GM19351 (cell line): ENCODE results near the gene GOLT1A.

Source experiments
- ATAC-seq: cut with Tn5 transposase; IDR thresholded peaks from one replicate; pipeline ENCODE4 v1.9.1; 2021; ENCODE audit warnings: mild to moderate bottlenecking, moderate library complexity; ENCODE audit not compliant: unreplicated experiment

Gene GOLT1A

DNA sequence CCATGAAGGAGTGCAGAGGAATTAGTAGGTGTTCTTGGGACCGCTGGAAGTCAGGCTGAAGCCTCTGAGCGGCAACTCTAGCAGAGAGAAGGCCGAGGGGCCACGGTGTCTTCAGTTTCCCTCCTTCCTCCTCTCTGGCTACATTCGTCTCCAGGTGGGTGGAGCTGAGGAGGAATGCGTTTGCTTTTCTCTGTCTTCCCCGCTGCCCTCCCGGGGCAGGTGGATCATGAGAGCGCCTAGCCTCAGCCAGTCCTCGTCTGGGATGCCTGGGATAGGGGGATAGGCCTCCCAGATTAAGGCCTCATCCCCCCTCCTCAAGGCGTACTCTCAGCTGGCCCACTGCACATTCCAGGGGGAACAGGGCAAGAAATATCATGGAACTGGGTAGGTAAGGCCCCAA, 7.5 kb upstream of the GOLT1A start:
- no peak for ATAC-seq

DNA sequence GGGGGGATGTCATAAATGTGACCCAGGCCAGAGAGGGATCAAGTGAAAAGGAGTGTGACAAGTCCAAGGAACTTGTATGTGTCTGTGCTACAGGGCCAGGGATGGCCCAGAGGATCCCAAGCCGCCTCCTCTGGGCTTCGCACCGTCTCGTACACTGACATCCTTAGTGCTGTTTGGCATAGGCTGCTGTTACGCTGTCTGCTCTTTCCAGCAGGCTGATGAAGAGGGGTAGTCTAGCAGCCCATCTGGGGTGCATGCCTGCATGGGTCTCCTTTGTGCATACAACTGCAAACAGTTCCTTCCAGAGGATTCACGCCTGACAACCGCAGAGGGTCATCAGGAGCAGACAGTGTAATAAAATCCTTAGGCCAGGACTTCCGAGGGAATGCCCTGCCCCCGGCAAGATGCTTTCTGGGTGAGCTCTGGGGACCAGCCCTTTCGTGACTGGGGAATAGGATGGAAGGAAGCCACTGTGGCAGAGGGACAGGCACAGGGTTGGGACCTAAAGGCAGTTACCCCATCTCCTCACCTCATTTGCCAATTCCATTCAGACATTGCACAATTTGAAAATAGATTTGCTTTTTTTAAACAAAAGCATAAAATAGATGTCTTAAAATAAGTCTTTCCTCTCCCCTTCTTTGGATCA, 6.3 kb upstream of the GOLT1A start:
- no peak for ATAC-seq

DNA sequence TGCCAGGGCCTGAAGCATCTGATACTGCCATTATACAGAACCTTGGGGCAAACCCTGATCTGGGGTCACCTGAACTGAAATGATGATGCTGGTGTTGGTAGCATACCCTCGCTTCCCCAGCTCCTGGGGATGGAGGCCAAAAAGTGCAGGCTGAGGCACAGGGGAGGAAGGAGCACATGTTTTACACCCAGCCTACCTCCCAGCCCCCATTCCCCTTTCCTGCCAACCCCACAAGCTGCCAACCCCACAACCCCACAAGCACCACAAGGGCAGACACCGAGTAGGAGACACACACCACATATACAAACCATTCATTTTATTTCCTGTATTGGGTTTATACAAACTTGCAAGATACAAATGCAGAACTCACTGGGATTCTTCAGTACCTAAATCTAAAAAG, 4.8 kb upstream of the GOLT1A start:
- ATAC-seq, result no peak

DNA sequence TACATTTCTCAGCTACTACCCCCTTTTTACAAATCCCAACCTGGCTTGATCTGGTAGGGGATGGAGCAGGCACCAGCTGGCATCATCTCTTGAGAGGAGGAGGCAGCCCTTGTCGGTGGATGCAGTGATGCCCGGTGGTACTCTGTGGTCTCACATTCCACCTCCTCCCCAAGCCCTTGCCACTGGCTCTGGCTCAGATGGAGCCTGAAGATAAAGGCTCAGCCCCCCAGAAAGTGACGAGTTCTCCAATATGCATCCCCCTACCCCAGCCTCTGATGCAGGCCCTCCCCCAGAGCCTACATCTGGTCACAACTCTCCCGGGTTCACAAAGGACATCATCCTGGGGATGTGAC, 3.8 kb upstream of the GOLT1A start:
- ATAC-seq, result no peak

DNA sequence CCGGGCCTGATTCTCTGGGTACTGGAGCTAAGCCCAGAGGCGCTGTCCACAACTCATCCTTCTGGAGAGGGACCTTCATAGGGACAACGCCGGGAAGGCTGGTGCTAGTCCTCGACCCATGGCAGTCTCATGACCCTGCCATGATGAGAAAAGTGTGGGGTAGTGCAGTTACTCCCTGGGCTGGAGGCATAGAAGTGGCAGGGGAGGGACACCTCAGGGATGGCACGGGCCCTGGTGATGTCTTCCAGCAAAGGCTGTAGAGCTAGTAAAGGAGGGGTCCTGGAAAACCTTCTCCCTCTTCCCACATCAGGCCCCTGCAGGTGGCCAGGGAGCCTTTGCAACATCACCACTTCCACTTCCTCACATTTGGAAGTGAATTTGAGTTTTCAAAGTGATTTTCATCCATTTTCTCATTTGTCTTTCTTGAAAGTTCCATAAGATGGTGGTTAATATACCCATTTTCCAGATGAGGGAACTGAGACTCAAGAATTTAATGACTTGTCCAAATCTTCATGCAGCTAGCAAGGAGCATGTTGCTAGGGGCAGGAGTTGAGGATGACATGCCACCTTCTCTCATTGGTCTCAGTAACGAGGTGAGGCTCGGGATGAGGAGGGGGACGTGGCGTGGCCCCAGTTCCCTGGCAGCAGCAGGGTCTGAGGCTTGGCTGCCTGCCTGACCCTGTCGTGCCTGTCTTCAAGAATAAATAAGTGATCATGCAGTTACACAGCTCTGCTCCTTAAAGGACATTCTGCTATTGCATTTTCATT, 3.3 kb upstream of the GOLT1A start:
- ATAC-seq, result no peak

DNA sequence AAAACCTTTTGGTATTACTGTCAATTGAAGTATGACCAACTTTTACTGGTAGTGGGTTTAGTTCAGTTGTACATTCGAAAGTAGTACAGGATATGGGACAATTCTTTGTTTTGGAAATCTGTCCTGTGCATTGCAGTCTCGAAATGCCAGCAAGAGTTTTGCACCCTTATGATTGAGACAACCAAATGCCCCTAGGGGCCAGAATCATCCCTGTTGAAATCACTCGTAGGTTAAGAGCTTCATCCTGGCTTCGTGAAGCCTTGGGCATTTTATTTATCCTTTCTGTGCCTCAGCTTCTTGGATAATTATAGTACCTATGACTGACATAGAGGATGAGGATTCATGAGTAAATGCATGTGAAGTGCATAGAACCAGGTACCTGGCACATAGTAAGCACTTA, 2.4 kb upstream of the GOLT1A start:
- ATAC-seq, result no peak

DNA sequence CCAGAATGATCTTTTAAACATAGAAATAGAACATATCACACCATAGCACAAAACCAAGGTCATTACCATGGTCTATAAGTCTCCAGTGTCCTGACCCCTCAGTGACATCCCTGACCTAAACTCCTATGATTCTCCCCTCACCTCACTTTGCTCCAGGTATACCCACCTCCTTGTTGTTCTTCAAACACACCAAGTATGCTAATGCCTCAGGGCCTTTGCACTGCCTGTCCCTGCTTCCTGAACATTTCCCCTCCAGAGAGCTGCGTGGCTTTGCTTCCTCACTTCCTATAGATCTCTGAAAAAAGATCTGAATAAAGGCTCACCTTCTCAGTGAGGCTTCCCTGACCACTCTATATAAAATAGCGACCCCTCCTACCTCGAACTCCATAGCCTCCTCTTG, 1.1 kb downstream of the GOLT1A start:
- ATAC-seq, result no peak

DNA sequence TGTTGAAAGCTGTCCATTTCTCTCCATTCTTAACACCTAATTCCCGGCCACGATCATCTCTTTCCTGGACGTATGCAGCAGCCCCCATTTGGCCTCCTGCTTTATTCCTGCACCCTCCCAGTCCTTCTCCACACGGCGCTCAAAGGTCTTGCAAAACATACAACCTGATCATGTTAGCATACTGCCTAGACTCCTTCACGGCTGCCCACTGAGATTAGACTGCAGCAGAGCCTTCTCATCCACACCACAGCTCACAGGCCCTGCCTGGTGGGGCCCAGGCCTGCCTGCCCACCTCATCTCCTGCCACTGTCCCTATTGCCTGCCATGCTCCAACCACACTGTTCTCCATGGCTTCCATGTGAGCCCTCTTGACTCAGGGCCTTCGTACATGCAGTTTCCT, 2.7 kb downstream of the GOLT1A start:
- no peak for ATAC-seq

DNA sequence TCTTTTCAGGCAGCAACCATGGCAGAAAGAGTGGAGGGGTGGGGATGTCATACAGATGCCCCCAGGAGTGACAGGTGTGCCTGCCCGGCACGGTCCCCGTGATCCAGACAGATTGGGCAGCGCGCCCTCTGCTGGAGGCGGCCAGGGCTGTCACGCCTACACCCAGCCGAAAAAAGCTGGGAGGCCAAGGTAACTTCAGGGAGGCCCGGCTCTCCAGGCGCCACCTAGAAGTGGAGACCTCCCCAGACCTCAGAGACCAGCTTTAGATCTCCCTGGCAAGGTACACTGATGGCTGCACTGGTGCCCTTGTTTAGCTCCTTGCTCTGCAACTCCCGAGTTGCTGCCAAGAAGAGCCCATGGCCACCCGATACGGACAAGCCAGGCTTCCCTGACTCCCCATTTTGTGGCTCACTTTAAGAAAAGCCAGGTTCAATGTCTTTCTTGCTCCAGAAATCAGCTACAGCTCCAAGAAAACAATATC, 6.6 kb downstream of the GOLT1A start:
- ATAC-seq, result no peak

DNA sequence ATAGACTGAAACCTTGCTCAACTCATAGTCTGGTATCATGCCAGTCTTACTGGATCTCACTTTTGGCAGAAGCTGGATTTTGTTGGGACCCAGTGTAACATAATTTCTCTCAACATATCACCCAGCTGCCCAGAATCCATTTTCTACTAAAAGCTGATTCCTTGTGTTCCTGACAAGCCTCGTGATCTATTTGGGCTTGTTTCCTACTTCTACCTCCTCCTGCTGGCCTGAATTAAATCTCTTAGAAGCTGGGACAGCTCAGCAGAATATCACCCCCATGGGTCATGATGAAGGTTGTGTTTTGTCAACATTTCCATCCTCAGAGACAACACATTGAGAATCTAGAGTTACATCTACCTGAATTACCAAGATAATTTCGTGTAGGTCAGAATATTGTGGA, 7.7 kb downstream of the GOLT1A start:
- ATAC-seq, result no peak

DNA sequence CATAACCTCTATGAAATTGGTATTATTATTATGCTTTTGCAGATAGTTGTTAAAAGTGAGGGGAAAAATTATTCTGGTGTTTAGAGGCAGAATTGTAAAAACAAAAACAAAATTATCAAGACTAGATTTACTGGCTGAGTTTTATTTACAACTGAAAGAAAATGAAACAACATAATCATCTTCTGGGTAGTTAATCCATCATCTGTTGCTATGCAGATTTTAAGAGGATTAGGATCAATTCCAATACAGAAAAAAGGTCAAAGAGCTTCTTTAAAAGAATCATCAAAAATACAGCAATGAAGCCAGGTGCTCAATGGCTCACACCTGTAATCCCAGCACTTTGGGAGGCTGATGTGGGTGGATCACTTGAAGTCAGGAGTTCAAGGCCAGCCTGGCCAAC, 8.3 kb downstream of the GOLT1A start:
- no peak for ATAC-seq

DNA sequence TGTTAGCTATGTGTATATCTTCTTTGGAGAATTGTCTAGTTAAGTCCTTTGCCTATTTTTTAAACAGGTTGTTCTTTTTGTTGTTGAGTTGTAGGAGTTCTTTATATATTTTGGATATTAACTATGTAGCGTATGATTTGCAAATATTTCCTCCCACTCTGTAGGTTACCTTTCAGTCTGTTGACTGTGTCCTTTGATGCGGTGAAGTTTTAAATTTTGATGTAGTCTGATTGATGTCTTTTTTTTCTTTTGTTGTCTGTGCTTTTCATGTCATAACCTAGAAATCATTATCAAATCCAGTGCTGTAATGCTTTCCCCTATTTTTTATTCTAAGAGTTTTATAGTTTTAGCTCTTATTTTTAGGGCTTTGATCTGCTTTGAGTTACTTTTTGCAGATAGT, 8.8 kb downstream of the GOLT1A start:
- ATAC-seq, result no peak

DNA sequence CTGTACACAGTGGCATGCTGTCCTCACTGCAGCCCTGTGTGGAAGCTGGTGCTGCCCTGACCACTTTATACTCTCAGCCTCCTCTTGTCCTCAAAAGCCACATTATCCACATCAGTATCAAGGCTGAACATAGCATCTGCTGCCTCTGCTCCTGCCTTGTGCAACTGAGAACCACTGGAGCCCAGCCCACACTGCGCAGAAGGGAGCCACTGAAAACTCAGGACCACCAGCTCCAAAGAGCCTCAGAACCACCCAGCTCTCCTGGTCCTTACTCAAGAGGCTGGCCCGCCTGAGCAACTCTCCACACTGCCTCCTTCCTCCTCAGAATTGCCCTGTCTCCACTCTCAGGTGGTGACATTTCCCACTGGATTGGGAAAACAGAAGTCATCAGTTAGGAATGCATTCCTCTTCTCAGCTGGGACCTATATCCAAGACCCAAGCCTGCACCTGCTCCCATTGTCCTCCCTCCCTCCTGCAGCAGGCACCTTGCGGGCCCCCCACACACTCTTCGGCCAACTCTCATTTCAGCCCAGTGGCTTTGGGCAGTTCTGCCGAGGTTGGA, 10.5 kb downstream of the GOLT1A start:
- no peak for ATAC-seq

DNA sequence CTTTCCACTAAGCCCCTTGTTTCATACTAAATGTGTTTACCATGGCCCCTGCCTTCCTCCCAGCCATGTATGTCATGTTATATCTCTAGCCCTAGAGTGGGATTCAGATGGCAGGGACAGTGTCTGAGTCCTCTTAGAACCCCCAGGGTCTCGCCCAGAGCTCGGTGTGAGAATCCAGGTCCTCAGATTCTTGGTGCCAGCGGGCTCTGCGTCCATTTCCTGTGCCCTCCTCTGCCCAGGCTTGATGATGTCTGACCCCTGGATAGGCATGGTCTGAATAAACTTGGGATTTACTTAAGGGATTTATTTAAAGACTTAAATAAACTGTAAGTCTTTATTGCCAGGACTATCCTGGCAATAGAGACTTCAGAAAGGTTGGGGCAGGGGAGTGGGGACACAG, 11.3 kb downstream of the GOLT1A start:
- ATAC-seq, result no peak

DNA sequence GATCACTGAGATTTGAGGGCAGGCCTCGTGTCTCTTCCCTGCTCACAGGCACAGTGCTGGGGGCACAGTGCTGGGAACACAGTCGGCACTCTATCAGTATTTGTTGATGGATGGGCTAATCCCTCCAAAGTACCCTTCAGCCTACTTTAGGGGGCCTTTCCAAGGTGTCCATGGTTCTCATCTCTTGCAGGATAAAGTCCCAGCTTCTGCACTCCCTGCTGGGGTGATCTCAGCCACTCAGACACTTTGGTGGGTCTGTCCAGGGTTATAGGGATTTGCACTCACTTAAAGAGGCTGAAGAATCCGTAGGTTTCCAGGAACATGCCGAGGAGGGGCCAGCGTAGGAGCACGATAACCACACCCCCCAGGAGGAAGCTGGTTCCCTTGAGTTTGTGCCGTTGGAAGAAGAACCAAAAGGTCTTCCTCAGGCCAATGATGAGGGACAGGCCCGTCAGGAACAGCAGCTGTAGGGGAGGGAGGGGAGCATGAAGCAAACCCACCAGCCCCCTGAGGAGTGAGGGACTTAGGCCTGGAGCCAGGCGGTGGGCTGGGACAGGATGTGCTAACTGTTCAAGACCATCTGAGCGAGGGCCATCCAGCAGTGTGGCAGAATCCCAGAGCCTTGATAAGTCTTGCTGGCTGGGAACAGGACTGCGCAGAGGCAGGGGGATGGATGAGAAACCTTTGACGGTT, 12.3 kb downstream of the GOLT1A start:
- ATAC-seq, result no peak

DNA sequence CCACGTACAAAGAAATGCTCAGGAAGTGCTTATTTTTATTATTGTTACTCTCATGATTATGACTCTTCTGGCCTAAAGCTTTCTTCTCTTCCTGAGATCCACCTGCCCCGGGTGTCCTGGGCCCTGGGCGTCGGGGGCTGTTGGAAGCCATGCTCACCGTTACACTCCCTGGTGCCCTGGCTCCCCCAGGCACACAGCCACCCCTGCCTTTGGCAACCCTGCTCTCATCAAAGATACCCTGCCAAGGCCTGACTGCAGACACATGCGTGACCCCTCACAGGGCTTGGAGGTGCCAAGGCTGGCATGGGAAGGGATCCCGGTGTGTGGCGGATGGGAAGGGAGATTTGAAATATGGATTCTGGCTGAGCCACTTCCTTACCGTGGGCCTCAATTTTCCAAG, 14.2 kb downstream of the GOLT1A start:
- no peak for ATAC-seq

DNA sequence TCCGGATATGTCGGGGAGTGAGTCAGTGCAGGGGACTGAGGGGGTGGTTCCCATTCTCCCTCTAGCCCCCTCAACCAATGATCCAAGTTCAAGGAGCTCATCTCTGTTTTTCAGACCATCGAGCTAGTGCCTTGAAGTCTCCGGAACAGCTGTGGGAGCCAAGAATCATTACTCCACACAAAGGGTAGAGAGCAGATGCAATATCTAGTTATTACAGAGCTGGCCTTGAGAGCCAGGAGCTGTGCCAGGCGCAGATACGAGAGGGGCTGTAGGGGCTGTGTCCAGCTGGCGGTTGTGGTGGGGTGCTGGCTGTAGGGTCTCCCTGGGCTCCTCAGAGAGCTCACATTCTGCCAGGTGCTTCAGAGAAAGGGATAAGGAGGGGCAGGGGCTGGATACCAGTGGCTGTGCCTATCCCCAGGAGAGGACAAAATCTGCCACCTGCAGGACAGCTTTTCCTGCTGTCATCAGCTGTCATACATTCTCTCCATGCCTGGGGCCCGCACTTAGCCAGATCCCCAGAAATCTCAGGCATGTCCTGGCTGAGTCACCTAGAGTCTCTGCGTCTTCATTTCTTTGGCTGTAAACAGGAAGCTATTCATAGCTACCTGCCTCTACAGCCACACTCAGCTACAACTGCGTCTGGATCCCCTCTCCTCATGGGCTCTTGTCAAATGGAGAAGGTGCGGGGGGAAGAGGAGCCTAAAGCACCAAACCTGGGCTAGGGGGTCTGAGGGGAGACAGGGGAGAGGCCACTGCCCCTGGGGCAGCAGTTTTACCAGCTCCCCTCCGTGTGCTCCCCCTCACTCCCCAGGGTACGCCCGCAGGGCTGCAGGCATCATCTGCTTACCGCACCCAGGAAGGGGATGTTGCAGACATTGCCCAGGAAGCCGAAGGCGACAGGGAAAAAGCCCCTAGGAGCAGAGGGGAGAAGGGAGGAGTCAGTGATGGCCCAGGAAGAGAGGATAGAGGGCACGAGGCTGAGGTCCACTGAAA, 15.1 kb downstream of the GOLT1A start:
- ATAC-seq, result no peak

DNA sequence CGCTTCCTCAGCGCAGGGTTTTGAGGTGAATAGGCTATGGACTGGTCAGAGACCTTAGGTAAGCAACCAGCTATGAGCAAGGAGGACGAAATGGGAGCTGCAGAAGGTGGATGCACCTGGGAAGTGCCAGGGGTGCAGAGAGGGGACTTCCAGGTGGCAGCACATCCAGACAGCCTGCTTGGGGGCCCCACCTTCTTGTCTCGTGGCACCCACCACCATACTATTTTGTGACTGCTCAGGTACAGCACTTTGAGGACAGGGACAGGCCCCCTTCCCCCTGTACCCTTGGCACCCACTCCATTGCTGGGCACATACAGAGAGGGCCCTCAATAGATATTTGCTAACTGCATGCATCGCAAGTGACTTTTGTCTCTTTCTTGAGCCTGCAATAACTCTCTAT, 16.7 kb downstream of the GOLT1A start:
- ATAC-seq, result no peak

DNA sequence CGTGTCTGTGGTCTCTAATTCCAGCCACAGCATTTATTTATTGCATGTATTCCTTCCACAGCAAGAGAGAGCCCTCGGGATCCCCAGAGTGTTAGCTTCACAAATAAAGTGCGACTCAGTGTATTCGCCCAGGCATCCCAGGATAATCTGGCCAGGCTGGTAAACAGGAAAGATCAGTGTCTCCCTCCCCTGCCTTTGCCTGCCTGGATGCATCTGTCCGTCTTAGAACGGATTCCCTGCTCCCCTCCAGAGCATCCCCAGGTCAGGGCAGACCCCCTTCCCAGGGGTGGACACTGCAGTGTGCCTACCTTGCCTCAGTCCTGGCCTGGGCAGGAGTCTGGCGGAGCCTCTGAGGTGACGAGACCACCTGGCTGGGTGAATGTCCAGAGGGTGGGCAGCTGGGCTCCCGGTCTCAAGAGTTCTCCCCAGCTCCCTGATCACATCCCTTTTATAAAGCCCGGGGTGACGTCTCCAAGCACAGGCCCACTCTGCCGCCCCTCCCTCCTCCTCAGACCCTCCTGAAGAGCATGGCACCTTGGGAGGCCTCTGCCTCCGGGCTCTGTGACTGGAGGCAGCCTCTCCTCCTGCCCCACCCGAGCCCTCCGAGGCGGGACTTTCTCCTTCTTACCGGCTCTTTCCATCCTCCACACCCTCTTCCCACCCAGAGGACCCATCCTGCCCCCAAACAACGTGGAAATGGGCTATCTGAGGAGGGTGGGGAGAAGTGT, 17.6 kb downstream of the GOLT1A start, which contains the start of gene KISS1:
Gene KISS1, minus strand, starts transcription at position 424 of the 728 bp plus-strand sequence. CDS start 3,615 bp downstream, outside the sequence.
- ATAC-seq, result no peak

DNA sequence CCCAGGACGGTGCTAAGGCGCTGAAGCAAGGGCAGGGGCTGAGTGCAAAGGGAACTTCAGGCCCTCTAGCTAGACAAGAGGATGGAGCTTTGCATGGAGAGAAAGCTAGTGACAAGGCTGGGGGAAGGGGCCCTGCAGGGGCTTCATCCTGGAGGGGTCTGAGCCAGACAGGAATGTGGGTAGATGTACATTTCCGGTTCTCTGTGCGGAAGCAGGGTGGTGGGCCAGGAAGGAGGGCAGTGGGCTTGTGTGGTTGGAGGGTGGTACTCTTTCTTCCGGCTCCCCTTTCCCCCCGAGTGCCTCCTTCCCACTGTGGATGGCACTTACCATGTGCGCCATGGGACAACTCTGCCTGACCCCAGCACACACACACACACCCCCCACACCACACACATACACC, 19.0 kb downstream of the GOLT1A start:
- no peak for ATAC-seq
